ENCODE measurements around the gene USP10. TPM values are rescaled to one million over a fixed set of nuclear protein-coding genes. Genes with fewer than 3 reads are reported as not detected.

The USP10 gene
- total RNA-seq, 5 donors from 2014 or later (not counting 1 experiment from before 2014, with no cell fraction given) = 80.4 to 122 (median 104) TPM

DNA sequence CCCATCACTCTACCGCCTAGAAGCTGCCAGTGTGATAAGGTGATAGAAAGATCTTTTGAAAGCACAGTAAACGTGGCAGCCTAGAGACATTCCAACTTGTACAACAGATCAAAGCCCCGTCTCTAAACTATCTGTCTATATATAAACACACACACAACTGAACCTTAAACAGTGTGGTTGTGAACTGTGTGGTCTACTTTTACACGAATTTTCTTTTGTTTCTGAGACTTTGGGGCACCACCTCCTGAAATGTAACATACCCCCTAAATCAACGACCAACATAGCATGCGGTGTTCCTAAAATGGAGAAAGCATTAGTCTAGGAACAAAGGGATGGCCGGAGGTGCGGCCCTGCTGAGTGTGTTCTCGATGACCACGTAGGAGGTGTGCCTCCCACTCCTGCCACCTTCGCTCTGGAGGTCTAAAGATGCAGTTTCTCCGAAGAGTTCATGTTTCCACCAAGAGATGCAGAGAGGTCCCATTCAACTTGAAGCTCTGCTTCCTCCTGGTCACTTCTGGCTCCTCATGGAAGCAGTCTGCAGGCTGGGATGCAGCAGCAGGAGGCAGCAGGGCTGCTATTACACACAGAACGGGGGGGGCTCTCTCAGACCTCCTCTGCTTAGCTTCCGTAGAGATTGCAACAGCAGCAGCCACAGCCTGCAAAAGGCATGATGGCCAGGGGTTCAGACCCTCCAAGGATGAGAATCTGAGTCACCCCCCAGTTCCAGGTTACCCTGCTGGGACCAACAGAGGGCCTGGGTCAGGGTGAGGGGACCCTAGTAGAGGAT, 22.6 kb upstream of the USP10 start:
- Mint-ChIP-seq H3K9me3 (no peaks in the 10 kb centered on the region), H3K4me3 (no peak overlapping the region), H3K36me3 (no peaks in the 10 kb centered on the region), H3K27me3 (peaks cover 0 to 11% of the 10 kb centered on the region in 2 donors), H3K4me1 (peaks cover 2 to 7% (median 3%) of the 10 kb centered on the region in 3 donors), H3K27ac (no peak overlapping the region)
- H3K4me3 ChIP-seq (ENCODE audit: control insufficient read depth in 1 of 2, extremely low read depth in 1 of 2, low read length in 1 of 2) = no peak overlapping the region
- no peaks in the 10 kb centered on the region for H3K36me3 ChIP-seq (ENCODE audit: control insufficient read depth in 2 of 2, extremely low read depth in 1 of 2, insufficient read depth in 1 of 2, low read length in 1 of 2)
- no peak for ATAC-seq (replicated peaks in 1 of 4)
- peaks cover 0 to 9% of the 10 kb centered on the region in 2 experiments for H3K27me3 ChIP-seq (replicated peaks in 1 of 2; ENCODE audit: control insufficient read depth in 2 of 2, extremely low read depth in 1 of 2, insufficient read depth in 2 of 2, low read length in 1 of 2)
- DNase-seq = no peak
- H3K9me3 ChIP-seq = no peaks in the 10 kb centered on the region
- WGBS (ENCODE audit: insufficient coverage) = 84% methylated on average over 8 of the region's 14 CpGs
- peaks cover 0 to 5% of the 10 kb centered on the region in 2 experiments for H3K4me1 ChIP-seq (ENCODE audit: control insufficient read depth in 1 of 2, extremely low read depth in 1 of 2, insufficient read depth in 2 of 2, low read length in 2 of 2)
- ChIA-PET CTCF (interaction anchor here in 1 of 2 donors (0.6 kb wide), 1 partner anchor 21 kb away, joined by 4 read pairs; no protein-coding TSS in a partner anchor), POLR2A (no interaction called here)
- H3K27ac ChIP-seq (ENCODE audit: low read length) = no peak overlapping the region

- Mint-ChIP-seq H3K4me1 (peaks cover 0 to 4% (median 0%) of the 10 kb centered on the region in 3 donors), H3K9me3 (no peaks in the 10 kb centered on the region), H3K27ac (no peak overlapping the region), H3K27me3 (peaks cover 0 to 11% of the 10 kb centered on the region in 2 donors), H3K4me3 (no peak overlapping the region), H3K36me3 (no peaks in the 10 kb centered on the region)
- ChIA-PET POLR2A (no interaction called here), CTCF (no interaction called here)
- H3K27ac ChIP-seq (ENCODE audit: low read length) = no peak overlapping the region
- ATAC-seq (replicated peaks in 1 of 4) (no peak), DNase-seq (no peak)
- 85% methylated on average over 6 of the region's 10 CpGs for WGBS (ENCODE audit: insufficient coverage)
- no peak overlapping the region for H3K4me3 ChIP-seq (ENCODE audit: control insufficient read depth in 1 of 2, extremely low read depth in 1 of 2, low read length in 1 of 2)
- no peaks in the 10 kb centered on the region for H3K36me3 ChIP-seq (ENCODE audit: control insufficient read depth in 2 of 2, extremely low read depth in 1 of 2, insufficient read depth in 1 of 2, low read length in 1 of 2)
- H3K4me1 ChIP-seq (ENCODE audit: control insufficient read depth in 1 of 2, extremely low read depth in 1 of 2, insufficient read depth in 2 of 2, low read length in 2 of 2) = no peaks in the 10 kb centered on the region
- peaks cover 0 to 9% of the 10 kb centered on the region in 2 experiments for H3K27me3 ChIP-seq (replicated peaks in 1 of 2; ENCODE audit: control insufficient read depth in 2 of 2, extremely low read depth in 1 of 2, insufficient read depth in 2 of 2, low read length in 1 of 2)
- no peaks in the 10 kb centered on the region for H3K9me3 ChIP-seq
These were observed 22.0 kb upstream of the USP10 start for GRCh38 chr16:84677849-84678248.

DNA sequence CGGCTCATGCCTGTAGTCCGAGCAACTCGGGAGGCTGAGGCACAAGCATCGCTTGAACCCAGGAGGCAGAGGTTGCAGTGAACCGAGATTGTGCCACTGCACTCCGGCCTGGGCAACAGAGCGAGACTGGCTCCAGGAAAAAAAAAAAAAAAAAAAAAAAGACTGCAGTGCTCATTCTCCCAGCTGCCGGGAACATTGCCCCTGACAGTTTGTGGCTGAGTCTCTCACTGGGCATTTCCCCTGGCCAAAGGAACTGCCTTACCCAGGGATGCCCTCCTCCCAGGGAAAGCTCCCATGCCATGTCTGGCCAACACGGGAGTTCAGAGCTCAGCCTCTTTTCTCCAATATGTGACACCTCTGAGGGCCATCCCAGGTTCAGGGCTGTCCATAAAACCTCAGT, 21.3 kb upstream of the USP10 start:
- Histone ChIP-seq H3K4me1 (ENCODE audit: control insufficient read depth in 1 of 2, extremely low read depth in 1 of 2, insufficient read depth in 2 of 2, low read length in 2 of 2) (no peaks in the 10 kb centered on the region), H3K36me3 (ENCODE audit: control insufficient read depth in 2 of 2, extremely low read depth in 1 of 2, insufficient read depth in 1 of 2, low read length in 1 of 2) (no peaks in the 10 kb centered on the region), H3K27me3 (replicated peaks in 1 of 2; ENCODE audit: control insufficient read depth in 2 of 2, extremely low read depth in 1 of 2, insufficient read depth in 2 of 2, low read length in 1 of 2) (peaks cover 0 to 9% of the 10 kb centered on the region in 2 experiments), H3K27ac (ENCODE audit: low read length) (no peak overlapping the region), H3K9me3 (no peaks in the 10 kb centered on the region), H3K4me3 (ENCODE audit: control insufficient read depth in 1 of 2, extremely low read depth in 1 of 2, low read length in 1 of 2) (no peak overlapping the region)
- no peak for DNase-seq
- ATAC-seq (replicated peaks in 1 of 4) = no peak
- ChIA-PET CTCF (interaction anchor here in 1 of 2 donors (0.5 to 0.8 kb wide), 3 partner anchors 10 to 22 kb away, joined by 3 to 6 read pairs (median 4); no protein-coding TSS in a partner anchor), POLR2A (no interaction called here)
- no peak overlapping the region for H3K27ac Mint-ChIP-seq
- peaks cover 0 to 11% of the 10 kb centered on the region in 2 donors for H3K27me3 Mint-ChIP-seq
- H3K9me3 Mint-ChIP-seq = no peaks in the 10 kb centered on the region
- no peak overlapping the region for H3K4me3 Mint-ChIP-seq
- no peaks in the 10 kb centered on the region for H3K4me1 Mint-ChIP-seq
- WGBS (ENCODE audit: insufficient coverage) = 88% methylated on average over 9 of the region's 9 CpGs
- H3K36me3 Mint-ChIP-seq = no peaks in the 10 kb centered on the region

DNA sequence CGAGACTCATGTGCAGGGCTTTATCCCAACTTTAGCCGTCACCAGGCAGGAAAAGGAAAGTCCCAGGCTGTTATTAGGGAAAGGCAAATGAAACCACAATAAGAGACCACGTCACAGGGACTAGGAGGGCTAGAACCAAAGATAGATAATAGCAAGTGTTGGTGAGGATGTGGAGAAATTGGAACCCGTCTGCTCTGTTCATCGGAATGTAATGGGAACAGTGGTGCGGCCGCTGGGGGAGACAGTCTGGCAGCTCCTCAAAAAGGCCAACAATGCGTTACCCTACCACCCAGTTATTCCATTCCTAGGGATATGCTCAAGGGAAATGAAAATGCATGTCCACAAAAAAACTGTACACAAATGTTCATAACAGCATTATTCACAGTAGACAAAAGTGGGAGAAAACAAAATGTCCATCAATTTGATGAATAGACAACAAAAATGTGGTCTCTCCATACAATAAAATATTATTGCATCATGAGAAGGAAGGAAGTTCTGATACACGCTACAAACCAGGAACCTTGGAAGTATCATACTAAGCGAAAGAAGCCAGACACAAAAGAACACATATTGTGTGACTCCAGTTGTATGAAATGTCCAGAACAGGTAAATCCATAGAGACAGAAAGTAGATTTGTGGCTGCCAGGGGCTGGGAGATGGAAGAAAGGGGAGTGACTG, 19.5 kb upstream of the USP10 start:
- Histone ChIP-seq H3K4me1 (ENCODE audit: control insufficient read depth in 1 of 2, extremely low read depth in 1 of 2, insufficient read depth in 2 of 2, low read length in 2 of 2) (no peaks in the 10 kb centered on the region), H3K27me3 (replicated peaks in 1 of 2; ENCODE audit: control insufficient read depth in 2 of 2, extremely low read depth in 1 of 2, insufficient read depth in 2 of 2, low read length in 1 of 2) (peaks cover 0 to 15% of the 10 kb centered on the region in 2 experiments), H3K4me3 (ENCODE audit: control insufficient read depth in 1 of 2, extremely low read depth in 1 of 2, low read length in 1 of 2) (no peak overlapping the region), H3K27ac (ENCODE audit: low read length) (no peak overlapping the region), H3K9me3 (no peaks in the 10 kb centered on the region), H3K36me3 (ENCODE audit: control insufficient read depth in 2 of 2, extremely low read depth in 1 of 2, insufficient read depth in 1 of 2, low read length in 1 of 2) (no peaks in the 10 kb centered on the region)
- ChIA-PET POLR2A (no interaction called here), CTCF (interaction anchor here in 1 of 2 donors (0.6 kb wide), 1 partner anchor 87 kb away, joined by 4 read pairs; no protein-coding TSS in a partner anchor)
- 81% methylated on average over 3 of the region's 10 CpGs for WGBS (ENCODE audit: insufficient coverage)
- ATAC-seq (replicated peaks in 1 of 4) (no peak), DNase-seq (no peak)
- H3K9me3 Mint-ChIP-seq = no peaks in the 10 kb centered on the region
- H3K27ac Mint-ChIP-seq = no peak overlapping the region
- H3K4me3 Mint-ChIP-seq = no peak overlapping the region
- H3K27me3 Mint-ChIP-seq = peaks cover 10 to 18% of the 10 kb centered on the region in 2 donors
- H3K4me1 Mint-ChIP-seq = no peaks in the 10 kb centered on the region
- H3K36me3 Mint-ChIP-seq = no peaks in the 10 kb centered on the region

DNA sequence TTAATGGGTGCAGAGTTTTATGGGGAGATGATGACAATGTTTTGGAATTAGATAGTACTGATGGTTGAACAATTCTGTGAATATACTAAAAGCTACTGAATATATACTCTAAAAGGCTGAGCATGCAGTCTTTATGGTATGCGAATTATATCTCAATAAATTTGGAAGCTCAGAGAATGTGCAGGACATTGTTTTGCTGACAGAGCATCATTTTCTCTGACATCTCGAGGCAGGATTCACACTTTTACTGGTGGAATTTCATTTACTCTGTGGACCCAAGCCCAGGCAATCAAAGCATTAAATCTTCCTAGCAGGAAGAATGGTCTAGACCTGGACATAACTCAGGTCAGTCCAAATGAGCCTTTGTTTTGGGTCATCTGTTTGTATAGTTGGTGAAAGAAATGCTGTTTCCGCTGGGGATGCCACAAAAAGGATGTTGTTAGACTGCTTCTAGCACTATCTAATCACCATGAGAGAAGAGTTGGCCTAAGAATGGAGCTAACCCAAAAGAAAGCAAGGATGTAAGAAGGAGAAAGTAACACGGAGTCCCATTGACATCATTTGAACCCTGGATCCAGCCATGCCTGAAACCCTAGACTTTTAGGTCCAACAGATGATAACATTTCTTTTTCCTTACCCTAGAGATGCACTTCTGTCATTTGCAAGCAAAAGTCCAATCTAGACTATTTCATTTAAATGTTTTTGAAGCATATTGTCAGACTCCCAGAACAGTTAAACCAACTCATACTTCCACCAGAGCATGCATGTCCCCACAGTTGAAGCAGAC, 18.8 kb upstream of the USP10 start:
- 65% methylated on average over 3 of the region's 4 CpGs for whole genome bisulfite sequencing (ENCODE audit: insufficient coverage)
- ChIA-PET CTCF (interaction anchor here (0.5 to 0.7 kb wide), 3 partner anchors 58 to 171 kb away, joined by 3 to 4 read pairs (median 4); no protein-coding TSS in a partner anchor), POLR2A (no interaction called here)

More for the DNA sequence above, 18.8 kb upstream of the USP10 start:
- H3K9me3 Mint-ChIP-seq = no peaks in the 10 kb centered on the region
- no peaks in the 10 kb centered on the region for H3K36me3 Mint-ChIP-seq
- Histone ChIP-seq H3K36me3 (ENCODE audit: control insufficient read depth in 2 of 2, extremely low read depth in 1 of 2, insufficient read depth in 1 of 2, low read length in 1 of 2) (no peaks in the 10 kb centered on the region), H3K9me3 (no peaks in the 10 kb centered on the region), H3K4me3 (ENCODE audit: control insufficient read depth in 1 of 2, extremely low read depth in 1 of 2, low read length in 1 of 2) (no peak overlapping the region), H3K27ac (ENCODE audit: low read length) (no peak overlapping the region), H3K27me3 (replicated peaks in 1 of 2; ENCODE audit: control insufficient read depth in 2 of 2, extremely low read depth in 1 of 2, insufficient read depth in 2 of 2, low read length in 1 of 2) (peaks cover 0 to 15% of the 10 kb centered on the region in 2 experiments), H3K4me1 (ENCODE audit: control insufficient read depth in 1 of 2, extremely low read depth in 1 of 2, insufficient read depth in 2 of 2, low read length in 2 of 2) (no peaks in the 10 kb centered on the region)
- no peaks in the 10 kb centered on the region for H3K4me1 Mint-ChIP-seq
- ATAC-seq (replicated peaks in 1 of 4) (no peak), DNase-seq (no peak)
- no peak overlapping the region for H3K4me3 Mint-ChIP-seq
- H3K27ac Mint-ChIP-seq = no peak overlapping the region
- peaks cover 10 to 18% of the 10 kb centered on the region in 2 donors for H3K27me3 Mint-ChIP-seq
